ENCODE measurements around the gene SNX13. TPM values are rescaled to one million over a fixed set of nuclear protein-coding genes. Genes with fewer than 3 reads are reported as not detected.

Gene SNX13
- total and polyA plus RNA-seq, 9 of the 15 experiments (the other 6 are each of a cell fraction or from before 2014, with no cell fraction given): 5.6 to 33.2 (median 25.4) TPM

GRCh38 chr7:17822547-17823173 lies 117.6 kb downstream of the SNX13 start (continued):
- TF ChIP-seq ZBTB40 (IDR thresholded peaks at IDR 0.05) (no peak), ZBTB40 (CRISPR knock-in tag; IDR thresholded peaks at IDR 0.05) (no peak), ZNF57 (CRISPR knock-in tag; IDR thresholded peaks at IDR 0.05) (no peak), ARHGAP35 (IDR thresholded peaks at IDR 0.05; ENCODE audit: partially characterized antibody) (no peak), RHOXF2B (CRISPR knock-in tag; conservative IDR thresholded peaks at IDR 0.05) (no peak)

Measured in K562 (cell line).